Measurements from ENCODE around the gene TMEM132A.

TMEM132A gene

GRCh38 chr11:60955571-60955970, 31.3 kb downstream of the TMEM132A start:
- H3K4me3 ChIP-seq = no peak overlapping the region
- no peak for DNase-seq (ENCODE audit: low spot score)
- TF ChIP-seq CTCF (IDR thresholded peaks at IDR 0.05) = no peak
- no peak overlapping the region for H3K27ac ChIP-seq

GRCh38 chr11:60957188-60957587, 32.9 kb downstream of the TMEM132A start:
- no peak for DNase-seq (ENCODE audit: low spot score)
- no peak overlapping the region for H3K27ac ChIP-seq
- TF ChIP-seq CTCF (IDR thresholded peaks at IDR 0.05) = no peak
- H3K4me3 ChIP-seq = no peak overlapping the region

DNA sequence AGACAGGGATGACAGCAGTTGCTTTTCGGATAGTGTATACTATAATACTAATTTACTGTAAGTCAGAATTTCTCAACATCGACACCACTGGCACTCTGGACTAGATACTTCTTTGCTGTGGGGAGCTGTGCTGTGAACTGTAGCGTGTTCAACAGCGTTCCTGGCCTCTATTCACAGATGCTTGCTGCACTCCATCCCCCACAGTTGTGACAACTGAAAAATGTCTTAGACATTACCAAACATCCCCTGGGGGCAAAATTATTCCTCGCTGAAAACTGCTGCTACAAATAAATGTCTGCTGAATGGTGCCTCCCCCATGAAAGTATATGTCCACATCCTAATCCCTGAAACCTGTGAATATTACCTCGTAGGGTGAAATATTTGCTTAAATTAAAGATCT, 35.2 kb downstream of the TMEM132A start:
- H3K4me3 ChIP-seq = no peak overlapping the region
- no peak for TF ChIP-seq CTCF (IDR thresholded peaks at IDR 0.05)
- DNase-seq (ENCODE audit: low spot score) = no peak

GRCh38 chr11:60960405-60960804, 36.1 kb downstream of the TMEM132A start:
- no peak for DNase-seq (ENCODE audit: low spot score)
- TF ChIP-seq CTCF (IDR thresholded peaks at IDR 0.05) = no peak
- Histone ChIP-seq H3K27ac (no peak overlapping the region), H3K4me3 (no peak overlapping the region)

More for the DNA sequence above, 35.2 kb downstream of the TMEM132A start:
- H3K27ac ChIP-seq = no peak overlapping the region

DNA sequence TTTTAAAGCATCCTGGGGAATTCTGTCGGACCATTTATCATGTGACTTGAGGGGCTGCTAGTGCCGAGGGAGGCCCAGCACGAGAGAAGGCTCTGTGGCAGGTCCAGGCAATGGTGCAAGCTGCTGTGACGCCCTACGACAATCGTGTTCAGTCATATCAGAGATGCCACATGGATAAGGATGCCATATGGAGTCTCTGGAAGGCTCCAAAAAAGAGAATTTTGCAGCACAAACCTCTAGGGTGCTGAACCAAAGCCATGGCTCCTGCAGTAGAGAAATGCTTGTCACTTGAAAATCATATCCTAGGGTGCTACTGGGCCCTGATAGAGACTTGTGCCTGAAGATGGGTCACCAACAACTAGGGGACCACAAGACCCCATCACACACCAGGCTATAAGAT, 40.5 kb downstream of the TMEM132A start:
- H3K4me3 ChIP-seq = no peak overlapping the region
- H3K27ac ChIP-seq = no peak overlapping the region
- TF ChIP-seq CTCF (IDR thresholded peaks at IDR 0.05) = no peak
- no peak for DNase-seq (ENCODE audit: low spot score)

GRCh38 chr11:60966890-60967289, 42.6 kb downstream of the TMEM132A start:
- Histone ChIP-seq H3K4me3 (no peak overlapping the region), H3K27ac (no peak overlapping the region)
- no peak for TF ChIP-seq CTCF (IDR thresholded peaks at IDR 0.05)
- no peak for DNase-seq (ENCODE audit: low spot score)

DNA sequence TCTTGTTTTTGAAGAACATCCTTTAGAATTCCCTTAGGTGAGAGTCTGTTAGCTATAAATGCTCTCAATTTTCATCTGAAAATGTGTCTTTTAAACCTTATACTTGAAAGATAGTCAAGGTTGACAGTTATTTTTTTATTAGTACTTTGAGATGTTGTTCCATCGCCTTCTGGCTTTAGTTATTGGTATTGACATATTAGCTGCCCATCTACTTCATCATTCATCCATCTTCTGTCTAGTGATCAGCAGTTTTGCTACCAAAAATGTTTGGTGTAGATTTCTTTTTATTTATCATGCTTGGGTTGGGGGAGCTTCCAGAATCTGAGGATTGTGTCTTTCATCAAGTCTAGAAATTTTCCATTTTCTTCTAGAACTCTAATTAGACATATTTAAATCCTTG, 44.0 kb downstream of the TMEM132A start:
- no peak for TF ChIP-seq CTCF (IDR thresholded peaks at IDR 0.05)
- H3K4me3 ChIP-seq = no peak overlapping the region
- no peak overlapping the region for H3K27ac ChIP-seq
- DNase-seq (ENCODE audit: low spot score) = no peak
